GM18951 (cell line): ENCODE results near the gene CAPN3.

ENCODE experiments used
- POLR2A ChIP-seq: IDR thresholded peaks from 4 replicates; pipeline ENCODE4 v1.6.1; 2011; ENCODE audit warnings: mild to moderate bottlenecking; ENCODE audit not compliant: insufficient read length, insufficient read depth; ENCODE audit errors: extremely low read depth
- in situ Hi-C: fragments of 300-500 bp; cut with MboI; formaldehyde crosslinking; loops from one replicate; pipeline ENCODE4 v1.12.0; 2022; ENCODE audit warnings: low sequenced_read_pairs, mixed read lengths, inconsistent platforms; ENCODE audit not compliant: unreplicated experiment

The CAPN3 gene

DNA sequence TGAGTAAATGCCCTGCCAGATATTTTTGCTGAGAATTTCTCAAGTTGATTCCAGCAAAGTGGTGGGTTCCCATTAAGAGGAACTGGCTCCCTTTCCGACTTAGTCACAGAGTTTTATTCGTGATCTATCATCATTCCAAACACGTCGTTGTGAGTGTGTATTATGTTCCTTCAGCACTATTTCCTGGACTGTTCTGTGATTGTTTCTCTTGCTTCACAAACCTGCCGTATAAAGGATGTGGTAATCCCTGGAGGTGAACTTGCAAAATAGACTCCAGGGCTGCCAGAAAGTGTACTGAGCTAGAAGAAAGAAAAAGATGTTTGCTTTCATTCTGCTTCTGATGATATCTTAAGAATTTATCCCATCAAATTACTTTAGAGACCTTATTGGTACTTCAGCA, 14.5 kb upstream of the CAPN3 start:
- no peak for TF ChIP-seq POLR2A
- in situ Hi-C loops = no loop called here

DNA sequence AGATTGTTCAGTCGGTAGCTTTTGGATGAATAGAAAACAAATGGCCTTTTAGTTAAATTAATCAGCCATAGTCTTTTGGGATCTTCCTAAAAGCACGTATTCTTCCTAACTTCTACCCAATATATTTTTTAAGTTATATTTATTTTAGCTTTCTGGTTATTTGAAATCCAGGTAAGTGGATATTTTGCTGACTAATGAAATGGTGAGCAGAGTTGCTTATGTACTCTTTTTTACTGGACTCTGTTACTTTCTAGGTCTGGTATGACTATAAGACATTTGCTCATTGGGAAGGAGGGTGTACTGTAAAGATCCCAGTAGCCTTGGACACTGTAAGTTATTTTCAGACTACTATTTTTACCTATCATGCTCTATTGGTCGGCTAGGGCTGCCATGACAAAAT, 13.8 kb upstream of the CAPN3 start:
- in situ Hi-C loops = no loop called here
- TF ChIP-seq POLR2A = no peak

DNA sequence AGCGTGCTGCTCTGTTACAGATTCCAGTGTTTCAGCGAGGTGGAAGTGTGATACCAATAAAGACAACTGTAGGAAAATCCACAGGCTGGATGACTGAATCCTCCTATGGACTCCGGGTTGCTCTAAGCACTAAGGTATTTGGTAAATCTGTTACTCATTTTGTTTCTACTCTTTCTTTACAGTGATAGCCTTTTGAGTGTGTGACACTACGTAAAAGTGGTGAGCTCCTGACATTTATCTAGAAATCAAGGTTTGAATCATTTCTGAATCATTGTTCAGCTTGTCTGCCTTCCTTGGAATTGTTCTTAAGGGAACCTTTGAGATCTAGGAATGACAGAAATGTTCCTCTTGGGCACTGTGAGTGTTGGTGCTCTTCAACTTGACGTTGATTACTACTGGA, 11.2 kb upstream of the CAPN3 start:
- no peak for TF ChIP-seq POLR2A
- in situ Hi-C loops = no loop called here

DNA sequence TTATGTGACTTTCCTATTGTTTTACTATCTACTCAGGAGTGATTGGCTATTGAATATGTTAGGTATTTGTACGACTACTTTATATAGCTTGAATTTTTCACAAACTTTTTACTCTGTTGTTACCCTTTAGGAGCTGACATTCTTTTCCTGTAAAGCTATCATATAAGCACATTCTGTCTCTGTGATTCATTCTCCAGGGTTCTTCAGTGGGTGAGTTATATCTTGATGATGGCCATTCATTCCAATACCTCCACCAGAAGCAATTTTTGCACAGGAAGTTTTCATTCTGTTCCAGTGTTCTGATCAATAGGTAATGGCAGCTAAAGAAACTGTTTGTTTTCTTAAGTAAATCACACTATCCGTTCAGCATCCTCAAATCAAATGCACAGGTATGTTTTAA, 10.1 kb upstream of the CAPN3 start:
- TF ChIP-seq POLR2A = no peak
- in situ Hi-C loops = no loop called here

DNA sequence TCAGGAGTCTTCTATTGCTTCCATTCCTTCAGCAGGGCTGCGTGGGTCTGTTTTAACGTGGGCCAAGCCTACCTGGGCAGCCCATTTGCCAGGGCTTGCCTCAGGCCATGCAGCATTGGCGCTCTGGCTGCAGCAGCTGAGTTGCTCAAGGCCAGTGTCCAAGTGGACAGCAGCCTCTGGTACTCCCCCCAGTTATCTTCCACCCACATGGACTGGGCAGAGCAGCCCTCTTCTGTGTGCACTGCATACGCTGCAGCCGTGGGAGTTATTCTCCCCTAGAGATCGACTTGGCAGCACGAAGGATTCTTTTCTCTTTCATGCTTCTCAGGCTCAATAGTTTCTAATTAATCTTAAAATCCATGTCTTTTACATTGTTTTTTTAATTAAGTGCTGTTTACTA, 6.9 kb upstream of the CAPN3 start:
- in situ Hi-C loops = no loop called here
- no peak for TF ChIP-seq POLR2A

DNA sequence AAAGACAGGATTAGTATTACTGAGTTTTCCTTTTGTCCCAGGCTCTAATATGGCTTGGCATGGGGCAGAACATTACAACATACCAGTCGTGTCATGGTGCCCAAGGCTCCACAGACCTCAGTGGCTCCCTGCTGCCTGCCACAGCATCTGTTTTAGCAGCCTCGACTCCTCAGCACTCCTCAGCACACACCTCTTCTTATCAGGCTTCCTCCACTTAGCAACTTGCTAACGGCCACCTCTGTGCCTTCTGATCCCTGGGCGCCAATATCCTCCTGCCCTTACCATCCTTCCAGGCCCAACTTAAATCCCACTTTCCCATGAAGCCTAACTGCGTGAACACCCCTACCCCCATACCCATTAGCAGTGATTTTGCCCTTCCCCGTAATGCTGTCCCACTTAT, 6.2 kb upstream of the CAPN3 start:
- in situ Hi-C loops = no loop called here
- no peak for TF ChIP-seq POLR2A

DNA sequence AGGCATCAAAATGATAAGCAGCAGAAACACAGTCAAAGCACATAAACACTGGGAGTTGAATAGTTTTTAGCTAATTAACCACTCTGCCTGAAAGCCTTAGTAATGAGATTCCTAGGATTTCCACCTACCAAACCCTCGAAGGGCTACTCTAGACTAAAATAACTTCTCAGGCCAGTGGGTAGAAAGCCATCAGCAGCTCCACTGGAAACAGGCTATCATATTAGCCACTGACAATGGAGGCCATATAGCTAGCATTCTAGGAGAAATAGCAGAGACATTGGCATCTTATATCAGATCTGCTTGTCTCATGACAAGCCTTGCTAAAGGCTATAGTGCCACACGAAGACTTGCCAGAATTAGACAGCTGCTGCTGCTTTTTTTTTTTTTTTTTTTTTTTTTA, 4.5 kb upstream of the CAPN3 start:
- TF ChIP-seq POLR2A = no peak
- in situ Hi-C loops = no loop called here

DNA sequence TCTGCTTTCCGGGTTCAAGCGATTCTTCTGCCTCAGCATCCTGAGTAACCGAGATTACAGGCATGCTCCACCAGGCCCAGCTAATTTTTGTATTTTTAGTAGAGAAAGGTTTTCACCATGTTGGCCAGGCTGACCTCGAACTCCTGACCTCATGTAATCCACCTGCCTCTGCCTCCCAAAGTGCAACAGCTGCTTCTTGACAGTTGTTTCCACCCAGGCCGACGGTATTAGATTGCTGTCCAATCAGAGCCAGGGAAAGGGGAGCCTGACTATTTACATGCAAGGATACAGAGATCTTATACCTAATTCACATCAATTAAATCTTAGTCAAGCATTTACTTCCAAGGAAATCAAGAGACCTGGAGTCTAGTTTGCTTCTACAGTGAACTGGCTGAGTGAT, 4.0 kb upstream of the CAPN3 start:
- TF ChIP-seq POLR2A = no peak
- in situ Hi-C loops = no loop called here

DNA sequence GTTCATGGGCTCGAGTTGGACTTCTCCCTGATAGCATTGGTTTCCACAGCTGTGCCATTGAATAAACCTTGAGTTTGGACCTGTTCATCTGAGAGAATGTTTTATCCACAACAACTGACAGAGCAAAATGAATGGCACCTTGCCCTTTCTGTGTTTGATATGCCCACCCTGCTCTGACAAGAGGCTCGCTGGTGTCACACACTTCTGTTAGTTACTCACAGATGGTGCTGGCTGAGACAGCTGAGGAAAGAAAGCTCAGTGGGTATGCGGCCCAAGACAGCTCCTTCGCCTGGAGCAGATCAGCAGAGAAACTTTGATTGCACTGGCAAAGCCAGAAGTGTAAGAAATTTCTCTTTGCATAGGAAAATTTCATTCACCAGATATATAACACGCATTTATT, 2.5 kb upstream of the CAPN3 start:
- no peak for TF ChIP-seq POLR2A
- in situ Hi-C loops = no loop called here

DNA sequence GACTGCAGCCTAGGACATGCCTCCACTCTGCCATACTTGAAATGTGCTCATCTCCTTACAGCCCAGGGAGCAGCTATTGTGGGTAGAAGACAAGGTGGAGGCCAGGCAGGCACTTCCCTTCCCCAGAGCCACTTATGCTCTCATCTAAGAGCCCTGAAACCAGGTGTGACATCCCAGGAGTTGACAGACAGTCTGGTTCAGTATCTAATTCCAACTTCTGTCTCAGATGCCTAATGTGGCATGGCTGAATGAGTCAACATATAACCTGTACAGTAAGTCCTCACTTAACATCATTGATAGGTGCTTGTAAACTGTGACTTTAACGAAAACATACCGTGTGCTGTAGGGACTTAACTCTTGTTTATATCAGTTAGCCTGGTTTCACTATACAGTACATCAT, 1.2 kb upstream of the CAPN3 start:
- TF ChIP-seq POLR2A = no peak
- in situ Hi-C loops = no loop called here

DNA sequence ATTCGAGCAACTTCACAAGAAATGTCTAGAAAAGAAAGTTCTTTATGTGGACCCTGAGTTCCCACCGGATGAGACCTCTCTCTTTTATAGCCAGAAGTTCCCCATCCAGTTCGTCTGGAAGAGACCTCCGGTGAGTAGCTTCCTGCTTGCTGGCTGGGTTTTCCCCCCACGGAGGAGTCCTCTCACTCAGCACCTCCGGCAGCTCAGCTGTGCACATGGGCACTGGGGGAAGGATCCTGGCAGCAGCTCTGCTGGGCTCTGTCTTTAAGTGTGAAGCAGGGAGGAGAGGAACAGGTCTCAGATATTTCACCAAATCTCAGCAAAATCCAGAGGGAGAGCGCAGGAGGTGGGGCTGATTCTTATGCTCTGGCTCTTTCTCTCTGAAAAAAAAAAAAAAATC, 684 bp downstream of the CAPN3 start:
- TF ChIP-seq POLR2A = no peak

DNA sequence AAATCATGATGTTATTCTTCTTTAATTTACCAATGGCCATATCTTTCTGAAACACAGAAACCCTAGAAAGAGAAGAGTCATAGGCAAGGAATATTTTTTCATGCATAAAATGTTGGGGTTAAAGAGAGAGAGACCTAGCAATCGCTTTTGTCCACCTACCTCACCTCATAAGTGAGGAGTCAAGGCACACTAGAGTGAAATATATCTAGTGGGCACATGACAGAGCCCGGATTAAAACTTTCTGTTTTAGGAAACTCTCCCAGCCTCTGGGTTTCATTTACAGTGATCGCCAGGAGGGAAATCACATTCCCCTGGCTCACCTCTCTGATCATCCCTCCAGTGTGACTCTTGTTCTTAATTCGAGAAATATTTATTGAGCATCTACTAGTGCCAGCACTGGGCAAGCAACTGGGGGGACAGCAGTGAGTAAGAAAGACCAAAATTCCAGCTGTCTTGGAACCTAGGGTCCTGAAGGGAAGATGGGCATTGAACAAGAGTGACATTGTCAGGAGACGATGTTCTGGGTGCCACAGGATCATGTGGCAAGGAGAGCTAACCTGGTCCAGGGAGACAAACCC, 1.3 kb downstream of the CAPN3 start:
- no peak for TF ChIP-seq POLR2A

More for the DNA sequence above, 684 bp downstream of the CAPN3 start:
- in situ Hi-C loops = no loop called here

DNA sequence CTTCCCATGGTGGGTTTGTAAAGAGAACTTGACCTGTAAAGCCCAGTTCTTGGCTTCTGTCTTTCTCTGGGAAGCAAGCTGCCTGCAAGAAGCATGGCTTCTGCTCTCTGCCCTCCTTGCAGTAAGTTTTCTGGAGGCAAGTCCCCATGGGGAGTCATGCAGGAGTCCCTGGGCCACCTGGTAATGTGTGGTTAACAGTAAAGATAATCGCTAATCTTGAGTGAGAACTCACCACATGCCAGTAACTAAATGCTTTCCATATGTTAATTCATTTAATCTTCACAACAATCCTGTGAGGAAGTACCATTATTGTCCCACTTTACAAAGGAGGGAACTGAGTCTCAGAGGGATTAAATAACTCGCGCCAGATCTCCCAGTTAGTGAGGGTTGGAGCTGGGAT, 4.2 kb downstream of the CAPN3 start:
- in situ Hi-C loops = no loop called here
- no peak for TF ChIP-seq POLR2A

More for the DNA sequence above, 1.3 kb downstream of the CAPN3 start:
- in situ Hi-C loops = no loop called here

DNA sequence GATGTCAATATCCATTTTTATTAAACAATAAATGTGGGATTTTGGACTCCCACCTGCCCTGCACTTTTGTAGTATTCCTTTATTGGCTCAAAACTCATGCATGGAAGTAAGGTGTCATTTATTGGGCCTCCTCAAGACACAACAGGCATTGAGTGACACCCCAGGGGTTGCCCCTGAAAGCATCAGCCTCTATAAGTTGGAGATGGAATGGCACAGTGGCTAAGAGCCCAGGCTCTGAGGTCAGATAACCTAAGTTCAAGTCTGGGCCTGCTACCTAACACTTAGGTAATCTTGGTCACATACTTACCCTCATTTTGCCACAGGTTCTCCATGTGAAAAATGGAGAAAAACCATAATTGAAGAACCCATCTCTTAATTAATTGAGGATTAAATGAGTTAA, 4.6 kb downstream of the CAPN3 start:
- in situ Hi-C loops = no loop called here
- TF ChIP-seq POLR2A = no peak

DNA sequence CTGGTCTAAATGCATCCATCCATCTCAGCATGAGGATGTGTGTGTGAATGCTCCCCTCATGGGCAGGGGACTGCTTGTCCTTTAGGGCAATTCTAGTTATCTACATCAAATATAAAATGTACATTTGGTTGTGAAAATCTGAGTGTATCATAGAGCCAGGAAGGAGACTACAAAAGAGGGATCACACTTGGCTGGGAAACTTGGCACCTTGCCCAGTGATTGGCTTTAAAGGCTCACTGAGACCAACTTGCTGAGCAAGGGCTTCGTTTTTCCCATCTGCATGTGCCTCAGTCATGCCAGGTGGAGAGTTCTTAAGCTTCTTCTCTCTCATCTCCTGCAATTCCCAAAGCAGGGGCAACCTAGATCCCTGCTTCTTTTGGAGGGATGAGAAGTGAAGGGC, 5.2 kb downstream of the CAPN3 start:
- in situ Hi-C loops = no loop called here
- no peak for TF ChIP-seq POLR2A
